ENCODE results near the gene CREB1.

DNA sequence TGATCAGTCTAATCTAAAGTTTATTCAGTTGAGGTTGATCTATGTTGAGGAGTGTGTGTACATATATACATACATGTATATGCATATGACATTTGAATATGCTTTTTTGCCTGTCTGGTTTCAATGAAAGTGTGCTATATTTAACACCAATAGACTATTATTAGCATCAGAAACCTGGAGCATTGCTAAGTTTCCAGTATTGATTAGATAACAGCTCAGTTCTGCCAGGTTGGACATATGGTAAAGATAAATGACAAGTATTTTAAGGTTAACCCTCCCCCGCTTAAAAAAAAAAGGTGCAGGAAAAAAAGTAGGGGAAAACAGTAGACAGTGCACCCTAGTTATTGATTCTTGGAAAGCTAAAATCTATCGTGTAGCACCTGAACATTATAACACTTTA lies 19.4 kb downstream of the CREB1 start:
- TF ChIP-seq, protein P1, sequence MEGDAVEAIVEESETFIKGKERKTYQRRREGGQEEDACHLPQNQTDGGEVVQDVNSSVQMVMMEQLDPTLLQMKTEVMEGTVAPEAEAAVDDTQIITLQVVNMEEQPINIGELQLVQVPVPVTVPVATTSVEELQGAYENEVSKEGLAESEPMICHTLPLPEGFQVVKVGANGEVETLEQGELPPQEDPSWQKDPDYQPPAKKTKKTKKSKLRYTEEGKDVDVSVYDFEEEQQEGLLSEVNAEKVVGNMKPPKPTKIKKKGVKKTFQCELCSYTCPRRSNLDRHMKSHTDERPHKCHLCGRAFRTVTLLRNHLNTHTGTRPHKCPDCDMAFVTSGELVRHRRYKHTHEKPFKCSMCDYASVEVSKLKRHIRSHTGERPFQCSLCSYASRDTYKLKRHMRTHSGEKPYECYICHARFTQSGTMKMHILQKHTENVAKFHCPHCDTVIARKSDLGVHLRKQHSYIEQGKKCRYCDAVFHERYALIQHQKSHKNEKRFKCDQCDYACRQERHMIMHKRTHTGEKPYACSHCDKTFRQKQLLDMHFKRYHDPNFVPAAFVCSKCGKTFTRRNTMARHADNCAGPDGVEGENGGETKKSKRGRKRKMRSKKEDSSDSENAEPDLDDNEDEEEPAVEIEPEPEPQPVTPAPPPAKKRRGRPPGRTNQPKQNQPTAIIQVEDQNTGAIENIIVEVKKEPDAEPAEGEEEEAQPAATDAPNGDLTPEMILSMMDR (IDR thresholded peaks at IDR 0.05; ENCODE audit: insufficient read depth, low read length): no peak
- TF ChIP-seq, protein P2, sequence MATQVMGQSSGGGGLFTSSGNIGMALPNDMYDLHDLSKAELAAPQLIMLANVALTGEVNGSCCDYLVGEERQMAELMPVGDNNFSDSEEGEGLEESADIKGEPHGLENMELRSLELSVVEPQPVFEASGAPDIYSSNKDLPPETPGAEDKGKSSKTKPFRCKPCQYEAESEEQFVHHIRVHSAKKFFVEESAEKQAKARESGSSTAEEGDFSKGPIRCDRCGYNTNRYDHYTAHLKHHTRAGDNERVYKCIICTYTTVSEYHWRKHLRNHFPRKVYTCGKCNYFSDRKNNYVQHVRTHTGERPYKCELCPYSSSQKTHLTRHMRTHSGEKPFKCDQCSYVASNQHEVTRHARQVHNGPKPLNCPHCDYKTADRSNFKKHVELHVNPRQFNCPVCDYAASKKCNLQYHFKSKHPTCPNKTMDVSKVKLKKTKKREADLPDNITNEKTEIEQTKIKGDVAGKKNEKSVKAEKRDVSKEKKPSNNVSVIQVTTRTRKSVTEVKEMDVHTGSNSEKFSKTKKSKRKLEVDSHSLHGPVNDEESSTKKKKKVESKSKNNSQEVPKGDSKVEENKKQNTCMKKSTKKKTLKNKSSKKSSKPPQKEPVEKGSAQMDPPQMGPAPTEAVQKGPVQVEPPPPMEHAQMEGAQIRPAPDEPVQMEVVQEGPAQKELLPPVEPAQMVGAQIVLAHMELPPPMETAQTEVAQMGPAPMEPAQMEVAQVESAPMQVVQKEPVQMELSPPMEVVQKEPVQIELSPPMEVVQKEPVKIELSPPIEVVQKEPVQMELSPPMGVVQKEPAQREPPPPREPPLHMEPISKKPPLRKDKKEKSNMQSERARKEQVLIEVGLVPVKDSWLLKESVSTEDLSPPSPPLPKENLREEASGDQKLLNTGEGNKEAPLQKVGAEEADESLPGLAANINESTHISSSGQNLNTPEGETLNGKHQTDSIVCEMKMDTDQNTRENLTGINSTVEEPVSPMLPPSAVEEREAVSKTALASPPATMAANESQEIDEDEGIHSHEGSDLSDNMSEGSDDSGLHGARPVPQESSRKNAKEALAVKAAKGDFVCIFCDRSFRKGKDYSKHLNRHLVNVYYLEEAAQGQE (IDR thresholded peaks at IDR 0.05; ENCODE audit: insufficient replicate concordance, low read depth): no peak
- TF ChIP-seq GABPA (IDR thresholded peaks at IDR 0.05; ENCODE audit: low read depth): no peak
